NT2/D1 (cell line): ENCODE data around the gene SLC9A9.

Experiments used
- SUZ12 ChIP-seq: IDR thresholded peaks from 2 replicates; pipeline ENCODE4 v1.6.1; 2011; ENCODE audit not compliant: insufficient read length, insufficient read depth; ENCODE audit errors: extremely low read depth
- YY1 ChIP-seq: IDR thresholded peaks from 2 replicates; pipeline ENCODE4 v1.6.1; 2011; ENCODE audit not compliant: insufficient read length, insufficient read depth
- ZNF274 ChIP-seq: IDR thresholded peaks from 2 replicates; pipeline ENCODE4 v1.6.1; 2011; ENCODE audit warnings: mild to moderate bottlenecking, low read depth, low read length

GRCh38 chr3:143676747-143677146, 171.5 kb downstream of the SLC9A9 start:
- no peak for TF ChIP-seq YY1
- no peak for TF ChIP-seq ZNF274
- TF ChIP-seq SUZ12, result no peak
